ENCODE results near the gene TOMM7. TPM values are rescaled to one million over a fixed set of nuclear protein-coding genes. Genes with fewer than 3 reads are reported as not detected.

TOMM7 gene
- polyA plus RNA-seq, 2 of the 4 experiments (the other 2 are of a cell fraction): 526 to 685 TPM

GRCh38 chr7:22872096-22872807 lies 49.6 kb upstream of the TOMM7 start:
- FAIRE-seq (no peak), ATAC-seq (peak in 1 of 2 experiments; percentile 69; a peak in 3 of 6 replicates)
- CTCF ChIA-PET: interaction anchor here (1.7 kb wide), 1 partner anchor 183 kb away, joined by 9 read pairs; no protein-coding TSS in a partner anchor

GRCh38 chr7:22871661-22872060 lies 49.0 kb upstream of the TOMM7 start:
- DNase-seq (ENCODE audit: low read depth in 1 of 2, low spot score in 1 of 2): no peak
- ChIA-PET CTCF (no interaction called here), POLR2A (no interaction called here)
- FAIRE-seq: no peak
- TF ChIP-seq MAZ (IDR thresholded peaks at IDR 0.05; ENCODE audit: borderline replicate concordance, low read depth, low read length) (no peak), NFE2L2 (conservative IDR thresholded peaks at IDR 0.05; ENCODE audit: low read length) (no peak), ZSCAN20 (CRISPR knock-in tag; IDR thresholded peaks at IDR 0.05) (no peak), HEYL (CRISPR knock-in tag; IDR thresholded peaks at IDR 0.05) (no peak)
- ATAC-seq: peak in 1 of 2 experiments; percentile 6; a peak in 2 of 6 replicates
- H3K4me2 ChIP-seq: no peak overlapping the region
- no peak overlapping the region for H3K4me3 ChIP-seq
- H3K27ac ChIP-seq: no peak overlapping the region
- no peaks in the 10 kb centered on the region for H3K9me3 ChIP-seq
- H3K4me1 ChIP-seq: no peaks in the 10 kb centered on the region

More at GRCh38 chr7:22872096-22872807, 49.6 kb upstream of the TOMM7 start:
- no peaks in the 10 kb centered on the region for H3K4me1 ChIP-seq
- WGBS (ENCODE audit: missing lambda C conversion rate): 60% methylated on average over 7 of the region's 7 CpGs
- H3K27ac ChIP-seq: no peak overlapping the region
- no peaks in the 10 kb centered on the region for H3K9me3 ChIP-seq
- POLR2A ChIA-PET: no interaction called here
- H3K4me2 ChIP-seq: no peak overlapping the region
- no peak for DNase-seq (ENCODE audit: low read depth in 1 of 2, low spot score in 1 of 2)
- no peak overlapping the region for H3K4me3 ChIP-seq
- TF ChIP-seq HOXB13 (CRISPR knock-in tag; IDR thresholded peaks at IDR 0.05; ENCODE audit: low read depth) (no peak), EHF (CRISPR knock-in tag; IDR thresholded peaks at IDR 0.05) (no peak), MYC (IDR thresholded peaks at IDR 0.05; ENCODE audit: borderline replicate concordance, low read length) (no peak), JUNB (IDR thresholded peaks at IDR 0.05) (no peak), FOSB (CRISPR knock-in tag; IDR thresholded peaks at IDR 0.05) (no peak), RFX5 (IDR thresholded peaks at IDR 0.05) (peak; percentile 95), RNF2 (IDR thresholded peaks at IDR 0.05; ENCODE audit: borderline replicate concordance, low read depth) (no peak)

- WGBS (ENCODE audit: missing lambda C conversion rate): 86% methylated on average over 1 of the region's 1 CpG
- FAIRE-seq (no peak), DNase-seq (ENCODE audit: low read depth in 1 of 2, low spot score in 1 of 2) (no peak), ATAC-seq (no peak)
- Histone ChIP-seq H3K4me2 (no peak overlapping the region), H3K27ac (no peak overlapping the region), H3K4me1 (0 out of 3 replicates have a peak, but pooled peaks cover 3% of the 10 kb centered on the region), H3K4me3 (no peak overlapping the region), H3K9me3 (no peaks in the 10 kb centered on the region)
- CTCF ChIA-PET: interaction anchor here (1.3 to 4.0 kb wide), 3 partner anchors 12 to 308 kb away, joined by 7 to 20 read pairs (median 8); no protein-coding TSS in a partner anchor
- POLR2A ChIA-PET: no interaction called here
- TF ChIP-seq KDM5A (IDR thresholded peaks at IDR 0.05): no peak
- no peak for TF ChIP-seq CHD2 (IDR thresholded peaks at IDR 0.05; ENCODE audit: low read length, partially characterized antibody)
- TF ChIP-seq HES2 (IDR thresholded peaks at IDR 0.05): no peak
- TF ChIP-seq CTCF (IDR thresholded peaks at IDR 0.05): no peak
- no peak for TF ChIP-seq HEYL (CRISPR knock-in tag; IDR thresholded peaks at IDR 0.05)
- TF ChIP-seq KDM1A (IDR thresholded peaks at IDR 0.05; ENCODE audit: low read depth): no peak
- no peak for TF ChIP-seq ELK1 (IDR thresholded peaks at IDR 0.05; ENCODE audit: low read depth, low read length)
- TF ChIP-seq SREBF2 (IDR thresholded peaks at IDR 0.05): no peak
- no peak for TF ChIP-seq RARB (CRISPR knock-in tag; IDR thresholded peaks at IDR 0.05)
These were observed 45.9 kb upstream of the TOMM7 start for GRCh38 chr7:22868509-22868908.
